Measurements from ENCODE around the gene SOD1. TPM values are rescaled to one million over a fixed set of nuclear protein-coding genes. Genes with fewer than 3 reads are reported as not detected.

The SOD1 gene
- total RNA-seq, result 82.3 TPM

DNA sequence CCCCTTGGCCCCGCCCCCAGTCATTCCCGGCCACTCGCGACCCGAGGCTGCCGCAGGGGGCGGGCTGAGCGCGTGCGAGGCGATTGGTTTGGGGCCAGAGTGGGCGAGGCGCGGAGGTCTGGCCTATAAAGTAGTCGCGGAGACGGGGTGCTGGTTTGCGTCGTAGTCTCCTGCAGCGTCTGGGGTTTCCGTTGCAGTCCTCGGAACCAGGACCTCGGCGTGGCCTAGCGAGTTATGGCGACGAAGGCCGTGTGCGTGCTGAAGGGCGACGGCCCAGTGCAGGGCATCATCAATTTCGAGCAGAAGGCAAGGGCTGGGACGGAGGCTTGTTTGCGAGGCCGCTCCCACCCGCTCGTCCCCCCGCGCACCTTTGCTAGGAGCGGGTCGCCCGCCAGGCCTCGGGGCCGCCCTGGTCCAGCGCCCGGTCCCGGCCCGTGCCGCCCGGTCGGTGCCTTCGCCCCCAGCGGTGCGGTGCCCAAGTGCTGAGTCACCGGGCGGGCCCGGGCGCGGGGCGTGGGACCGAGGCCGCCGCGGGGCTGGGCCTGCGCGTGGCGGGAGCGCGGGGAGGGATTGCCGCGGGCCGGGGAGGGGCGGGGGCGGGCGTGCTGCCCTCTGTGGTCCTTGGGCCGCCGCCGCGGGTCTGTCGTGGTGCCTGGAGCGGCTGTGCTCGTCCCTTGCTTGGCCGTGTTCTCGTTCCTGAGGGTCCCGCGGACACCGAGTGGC lies at the start of gene SOD1:
SOD1 (plus strand) TSS at position 158 of the 723 bp plus-strand sequence; CDS start at position 235, 77 bp downstream.

Small RNA genes within 50 kb of the gene (small RNA-seq; reads per million reads assigned to genes)
- not detected for gene RF01241 (ENCODE audit: low replicate concordance)

Other genes with a start within 250 kb of the SOD1 start
- gene SCAF4, start 72.4 kb downstream of the SOD1 start, total RNA-seq, result 24.4 TPM
- 13.1 TPM for gene HUNK, start 213.3 kb downstream of the SOD1 start, total RNA-seq

Measured in parietal lobe (tissue), 2 donors.